CD14-positive monocyte (primary cell): ENCODE results near the gene POU6F2. TPM values are rescaled to one million over a fixed set of nuclear protein-coding genes. Genes with fewer than 3 reads are reported as not detected.

ENCODE experiments used
- DNase-seq, 3 donors: peaks; one replicate each; pipeline ENCODE4 v3.0.0-alpha.2; 2011 to 2022
- H2AFZ ChIP-seq: 2 replicates; pipeline ENCODE4 v1.6.0; 2012; ENCODE audit warnings: mild to moderate bottlenecking, low read depth, low read length, inconsistent platforms; ENCODE audit not compliant: insufficient read depth, poor library complexity, severe bottlenecking
- H3K27ac ChIP-seq, 2 donors: 1 replicate in 1 of 2; 2 replicates in 1 of 2; pipeline ENCODE4 v1.5.1; 2012 to 2013; ENCODE audit warnings: low read length in 2 of 2, control low read depth in 1 of 2, inconsistent platforms in 1 of 2, low read depth in 1 of 2, mild to moderate bottlenecking in 1 of 2
- H3K27me3 ChIP-seq, 2 donors: one replicate each; pipeline versions ENCODE4 v1.6.0 to v1.6.1; 2011 to 2013; ENCODE audit warnings: low read length in 2 of 2; ENCODE audit not compliant: control insufficient read depth in 2 of 2, insufficient read depth in 2 of 2
- H3K36me3 ChIP-seq, 2 donors: replicated peaks in 1 of 2; 1 replicate in 1 of 2; 2 replicates in 1 of 2; pipeline versions ENCODE4 v1.5.1 to v1.6.1; 2012 to 2013; ENCODE audit warnings: low read length in 2 of 2, control low read depth in 1 of 2, inconsistent platforms in 1 of 2, mild to moderate bottlenecking in 1 of 2; ENCODE audit not compliant: insufficient read depth in 2 of 2, control insufficient read depth in 1 of 2
- H3K4me1 ChIP-seq, 2 donors: 1 replicate in 1 of 2; 2 replicates in 1 of 2; pipeline versions ENCODE4 v1.5.1 to v1.6.1; 2012 to 2013; ENCODE audit warnings: low read length in 2 of 2, control low read depth in 1 of 2, inconsistent platforms in 1 of 2, mild to moderate bottlenecking in 1 of 2, moderate library complexity in 1 of 2; ENCODE audit not compliant: insufficient read depth in 2 of 2, control insufficient read depth in 1 of 2
- H3K4me2 ChIP-seq: replicated peaks from 2 replicates; pipeline ENCODE3; 2012; ENCODE audit warnings: low read length, moderate library complexity, mild to moderate bottlenecking; ENCODE audit not compliant: poor library complexity, severe bottlenecking; ENCODE audit errors: extremely low read depth
- H3K4me3 ChIP-seq, 3 experiments: fragments of 200-600 bp in 1 of 3; sonication (generic) in 1 of 3; replicated peaks in 1 of 3; 1 replicate in 2 of 3; 2 replicates in 1 of 3; pipeline ENCODE4 v1.5.1; 2011 to 2013; ENCODE audit warnings: low read length in 3 of 3, mild to moderate bottlenecking in 3 of 3, control low read depth in 2 of 3, low read depth in 2 of 3, inconsistent platforms in 1 of 3, moderate library complexity in 1 of 3
- H3K79me2 ChIP-seq: 2 replicates; pipeline ENCODE4 v1.6.0; 2012; ENCODE audit warnings: mild to moderate bottlenecking, control low read depth, inconsistent platforms, low read length, moderate library complexity; ENCODE audit not compliant: insufficient read depth
- H3K9ac ChIP-seq: 2 replicates; pipeline ENCODE4 v1.6.0; 2017; ENCODE audit warnings: low read length, mild to moderate bottlenecking; ENCODE audit not compliant: insufficient read depth, poor library complexity, severe bottlenecking
- H3K9me3 ChIP-seq, 2 donors: replicated peaks in 1 of 2; 1 replicate in 1 of 2; 2 replicates in 1 of 2; pipeline versions ENCODE4 v1.5.1 to v1.6.1; 2012 to 2013; ENCODE audit warnings: low read length in 2 of 2, control low read depth in 1 of 2; ENCODE audit not compliant: control insufficient read depth in 1 of 2, insufficient read depth in 1 of 2
- H4K20me1 ChIP-seq: 2 replicates; pipeline ENCODE4 v1.6.0; 2012; ENCODE audit warnings: mild to moderate bottlenecking, low read length, control low read depth, moderate library complexity; ENCODE audit not compliant: insufficient read depth
- H3K27ac Mint-ChIP-seq, 7 donors: one replicate each; pipeline ENCODE4 v1.8.0; 2020; ENCODE audit warnings: mild to moderate bottlenecking in 7 of 7, mixed read lengths in 7 of 7, moderate library complexity in 6 of 7, inconsistent platforms in 2 of 7
- H3K27me3 Mint-ChIP-seq, 3 donors: one replicate each; pipeline ENCODE4 v1.8.0; 2021 to 2022; ENCODE audit warnings: low read depth in 3 of 3, mild to moderate bottlenecking in 3 of 3, mixed read lengths in 3 of 3, moderate library complexity in 3 of 3, inconsistent platforms in 1 of 3
- H3K36me3 Mint-ChIP-seq, 2 donors: one replicate each; pipeline ENCODE4 v1.8.0; 2020; ENCODE audit warnings: mixed read lengths in 2 of 2, inconsistent platforms in 1 of 2, mild to moderate bottlenecking in 1 of 2
- H3K4me1 Mint-ChIP-seq: one replicate; pipeline ENCODE4 v1.8.0; 2020; ENCODE audit warnings: mild to moderate bottlenecking, mixed read lengths
- H3K4me3 Mint-ChIP-seq, 2 donors: one replicate each; pipeline ENCODE4 v1.8.0; 2020; ENCODE audit warnings: mild to moderate bottlenecking in 2 of 2, mixed read lengths in 2 of 2, moderate library complexity in 1 of 2
- H3K9me3 Mint-ChIP-seq, 7 donors: one replicate each; pipeline ENCODE4 v1.8.0; 2020 to 2022; ENCODE audit warnings: mixed read lengths in 7 of 7, mild to moderate bottlenecking in 6 of 7, moderate library complexity in 6 of 7, inconsistent platforms in 2 of 7
- WGBS: methylation state at CpG from one replicate; pipeline ENCODE4 v1.1.5; 2013; ENCODE audit warnings: missing lambda C conversion rate; ENCODE audit not compliant: insufficient coverage; 5-methylcytosine and 5-hydroxymethylcytosine counted together
- intact Hi-C, 2 donors: fragments of 100-400 bp; cut with micrococcal nuclease; formaldehyde crosslinking; loops; one replicate each; pipeline versions ENCODE4 v1.15.0 to v1.15.1; 2023
- polyA plus RNA-seq, 3 donors: library from polyadenylated mRNA; depleted of rRNA in 1 of 3; unstranded in 2 of 3; stranded (reverse) in 1 of 3; fragments of 300-500 nt in 2 of 3; fragments of >200 nt in 1 of 3; fragmentation: Illumina TruSeq in 2 of 3; gene quantifications; 1 replicate in 2 of 3; 2 replicates in 1 of 3; pipeline ENCODE4 v1.2.3, GENCODE V29; 2012 to 2021
- TF ChIP-seq, protein P1 (sequence below): fragments of 200-600 bp; IDR thresholded peaks from one replicate; pipeline ENCODE4 v1.8.0; 2022; ENCODE audit warnings: antibody characterized with exemption, mild to moderate bottlenecking

Gene POU6F2
- polyA plus RNA-seq, 3 donors, result not detected

DNA sequence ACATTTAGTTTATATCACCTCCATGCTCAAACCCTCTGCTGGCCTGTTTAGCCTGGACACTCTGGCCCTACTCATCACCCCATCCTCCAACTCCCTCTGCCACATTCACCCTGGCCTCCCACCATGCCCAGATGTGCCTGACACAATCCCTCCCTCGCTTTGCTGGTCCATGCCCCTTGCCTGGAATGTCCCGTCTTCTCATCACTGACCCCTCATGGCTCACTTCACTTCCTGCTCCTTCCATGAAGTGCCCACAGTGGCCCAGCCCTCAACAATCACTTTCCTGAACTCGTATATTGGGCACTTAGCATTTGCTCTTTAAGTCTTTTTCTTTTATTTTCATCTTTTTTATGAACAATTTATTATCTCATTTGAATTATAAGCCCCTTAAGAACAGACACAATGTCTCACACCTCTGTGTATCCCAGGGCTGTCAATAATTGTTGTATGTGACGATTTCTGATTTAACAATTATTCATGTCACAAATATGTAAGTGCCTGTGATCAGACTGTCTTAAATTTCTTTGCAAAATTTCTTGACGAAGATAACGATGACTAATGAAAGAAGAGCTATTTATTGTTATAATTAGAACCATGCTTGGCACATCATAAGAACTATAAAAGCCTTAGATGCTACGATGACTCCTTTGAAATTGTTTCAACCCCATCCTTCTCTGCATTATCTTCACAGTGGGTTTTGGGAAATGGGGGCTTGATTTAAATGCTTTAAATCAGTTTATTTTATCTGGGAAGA is 378.6 kb downstream of the POU6F2 start:
- intact Hi-C loops, result no loop called here
- Histone ChIP-seq H3K27me3 (no peaks in the 10 kb centered on the region), H3K4me3 (no peak overlapping the region), H3K9me3 (no peaks in the 10 kb centered on the region), H3K9ac (no peak overlapping the region), H4K20me1 (no peaks in the 10 kb centered on the region), H2AFZ (peak overlapping the region; percentile 51), H3K4me2 (no peak overlapping the region), H3K36me3 (no peaks in the 10 kb centered on the region), H3K79me2 (no peaks in the 10 kb centered on the region), H3K4me1 (no peaks in the 10 kb centered on the region), H3K27ac (no peak overlapping the region)
- TF ChIP-seq, protein P1, sequence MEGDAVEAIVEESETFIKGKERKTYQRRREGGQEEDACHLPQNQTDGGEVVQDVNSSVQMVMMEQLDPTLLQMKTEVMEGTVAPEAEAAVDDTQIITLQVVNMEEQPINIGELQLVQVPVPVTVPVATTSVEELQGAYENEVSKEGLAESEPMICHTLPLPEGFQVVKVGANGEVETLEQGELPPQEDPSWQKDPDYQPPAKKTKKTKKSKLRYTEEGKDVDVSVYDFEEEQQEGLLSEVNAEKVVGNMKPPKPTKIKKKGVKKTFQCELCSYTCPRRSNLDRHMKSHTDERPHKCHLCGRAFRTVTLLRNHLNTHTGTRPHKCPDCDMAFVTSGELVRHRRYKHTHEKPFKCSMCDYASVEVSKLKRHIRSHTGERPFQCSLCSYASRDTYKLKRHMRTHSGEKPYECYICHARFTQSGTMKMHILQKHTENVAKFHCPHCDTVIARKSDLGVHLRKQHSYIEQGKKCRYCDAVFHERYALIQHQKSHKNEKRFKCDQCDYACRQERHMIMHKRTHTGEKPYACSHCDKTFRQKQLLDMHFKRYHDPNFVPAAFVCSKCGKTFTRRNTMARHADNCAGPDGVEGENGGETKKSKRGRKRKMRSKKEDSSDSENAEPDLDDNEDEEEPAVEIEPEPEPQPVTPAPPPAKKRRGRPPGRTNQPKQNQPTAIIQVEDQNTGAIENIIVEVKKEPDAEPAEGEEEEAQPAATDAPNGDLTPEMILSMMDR, result no peak
- peak overlapping the region in 1 of 7 donors; percentile 3 for H3K27ac Mint-ChIP-seq
- peaks cover 0 to 4% (median 2%) of the 10 kb centered on the region in 3 donors for H3K27me3 Mint-ChIP-seq
- peaks cover 5% of the 10 kb centered on the region for H3K4me1 Mint-ChIP-seq
- H3K9me3 Mint-ChIP-seq, result peaks cover 0 to 4% (median 1%) of the 10 kb centered on the region in 7 donors
- WGBS, result 98% methylated on average over 3 of the region's 7 CpGs
- DNase-seq, result no peak
- H3K36me3 Mint-ChIP-seq, result no peaks in the 10 kb centered on the region
- no peak overlapping the region for H3K4me3 Mint-ChIP-seq

DNA sequence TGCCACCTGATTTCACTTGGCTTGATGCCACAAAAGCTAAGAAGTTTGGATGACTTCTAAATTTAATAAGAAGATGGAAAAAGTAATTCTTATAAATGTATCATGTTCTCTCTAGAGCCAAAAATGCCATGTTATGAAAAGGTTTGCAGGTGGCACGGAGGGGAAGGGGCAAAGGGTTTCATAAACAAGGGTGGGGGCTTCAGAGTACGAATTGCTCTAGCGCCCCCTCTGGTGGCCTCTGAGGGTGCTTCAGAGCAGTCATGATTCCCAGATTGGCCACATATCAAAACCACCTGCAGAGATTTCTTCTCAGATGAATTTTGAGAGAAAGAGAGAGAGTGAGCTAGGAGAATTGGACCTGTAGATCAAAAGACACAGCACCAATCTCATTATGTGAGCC is 379.9 kb downstream of the POU6F2 start:
- Histone ChIP-seq H3K27me3 (no peaks in the 10 kb centered on the region), H3K79me2 (no peaks in the 10 kb centered on the region), H3K27ac (no peak overlapping the region), H3K4me2 (no peak overlapping the region), H3K4me1 (no peaks in the 10 kb centered on the region), H4K20me1 (no peaks in the 10 kb centered on the region), H3K9ac (no peak overlapping the region), H3K36me3 (no peaks in the 10 kb centered on the region), H3K4me3 (no peak overlapping the region), H2AFZ (no peak overlapping the region), H3K9me3 (no peaks in the 10 kb centered on the region)
- DNase-seq, result no peak
- H3K36me3 Mint-ChIP-seq, result no peaks in the 10 kb centered on the region
- peaks cover 5% of the 10 kb centered on the region for H3K4me1 Mint-ChIP-seq
- H3K4me3 Mint-ChIP-seq, result no peak overlapping the region
- intact Hi-C loops, result no loop called here
- H3K9me3 Mint-ChIP-seq, result peaks cover 0 to 4% (median 1%) of the 10 kb centered on the region in 7 donors
- no peak overlapping the region for H3K27ac Mint-ChIP-seq
- peaks cover 0 to 5% (median 2%) of the 10 kb centered on the region in 3 donors for H3K27me3 Mint-ChIP-seq
- no CpG with 5 or more reads among the region's 3 CpGs for WGBS
- TF ChIP-seq, protein P1, result no peak
